Esophagus muscularis mucosa (tissue), 3 donors: ENCODE data around the gene DLGAP5.

Source experiments
- EP300 ChIP-seq: sonication (generic); formaldehyde crosslinking; IDR thresholded peaks from one replicate; pipeline ENCODE4 v1.6.1; 2017; ENCODE audit warnings: antibody characterized with exemption
- TF ChIP-seq, protein P1 (sequence below), 3 experiments: fragments of 200-600 bp in 2 of 3; fragments of 450-650 bp in 1 of 3; sonication (generic) in 2 of 3; IDR thresholded peaks; one replicate each; pipeline ENCODE4 v1.5.1; 2017 to 2019; ENCODE audit warnings: antibody characterized with exemption in 3 of 3, mild to moderate bottlenecking in 2 of 3, moderate library complexity in 1 of 3

DNA sequence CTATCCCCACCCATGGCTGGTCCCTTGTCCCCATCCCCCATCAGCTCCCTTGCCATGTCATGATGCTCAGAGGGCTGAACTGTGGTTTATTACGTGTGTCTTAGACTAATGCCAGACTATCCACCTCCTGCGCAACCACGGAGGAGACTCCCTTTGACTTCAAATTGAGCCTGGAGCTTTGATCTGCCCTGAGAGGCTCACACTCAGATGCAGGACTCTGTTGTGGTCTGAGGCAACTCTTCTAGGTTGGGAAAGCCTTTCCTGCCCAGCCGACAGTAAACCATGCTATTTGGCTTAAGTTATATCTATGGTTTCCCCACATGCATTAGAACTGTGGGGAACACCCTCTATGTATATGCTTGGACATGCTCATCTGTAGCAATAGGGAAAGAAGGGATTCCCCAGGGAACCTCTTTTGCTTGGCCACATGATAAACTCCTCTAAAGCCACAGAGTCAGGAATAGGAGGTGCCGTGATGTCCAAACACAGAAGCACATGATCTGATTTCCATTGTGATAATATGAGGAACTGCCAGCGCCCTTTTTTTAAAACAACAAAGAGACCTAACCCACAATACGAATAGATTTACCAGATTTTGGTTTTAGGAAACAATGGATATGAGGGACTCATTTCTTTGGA is 73.5 kb downstream of the DLGAP5 start:
- TF ChIP-seq EP300 = no peak
- TF ChIP-seq, protein P1, sequence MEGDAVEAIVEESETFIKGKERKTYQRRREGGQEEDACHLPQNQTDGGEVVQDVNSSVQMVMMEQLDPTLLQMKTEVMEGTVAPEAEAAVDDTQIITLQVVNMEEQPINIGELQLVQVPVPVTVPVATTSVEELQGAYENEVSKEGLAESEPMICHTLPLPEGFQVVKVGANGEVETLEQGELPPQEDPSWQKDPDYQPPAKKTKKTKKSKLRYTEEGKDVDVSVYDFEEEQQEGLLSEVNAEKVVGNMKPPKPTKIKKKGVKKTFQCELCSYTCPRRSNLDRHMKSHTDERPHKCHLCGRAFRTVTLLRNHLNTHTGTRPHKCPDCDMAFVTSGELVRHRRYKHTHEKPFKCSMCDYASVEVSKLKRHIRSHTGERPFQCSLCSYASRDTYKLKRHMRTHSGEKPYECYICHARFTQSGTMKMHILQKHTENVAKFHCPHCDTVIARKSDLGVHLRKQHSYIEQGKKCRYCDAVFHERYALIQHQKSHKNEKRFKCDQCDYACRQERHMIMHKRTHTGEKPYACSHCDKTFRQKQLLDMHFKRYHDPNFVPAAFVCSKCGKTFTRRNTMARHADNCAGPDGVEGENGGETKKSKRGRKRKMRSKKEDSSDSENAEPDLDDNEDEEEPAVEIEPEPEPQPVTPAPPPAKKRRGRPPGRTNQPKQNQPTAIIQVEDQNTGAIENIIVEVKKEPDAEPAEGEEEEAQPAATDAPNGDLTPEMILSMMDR (IDR thresholded peaks at IDR 0.05) = no peak
